HCT116 (cell line): ENCODE results near the gene STK32C. TPM values are rescaled to one million over a fixed set of nuclear protein-coding genes. Genes with fewer than 3 reads are reported as not detected.
"Not testable (repeated sequence)": the region's sequence is repeated elsewhere in the genome, so short reads cannot be mapped to it uniquely, and the experiment has no call there.

ENCODE experiments used
- ATAC-seq: fragments of 200-7000 bp; cut with Tn5 transposase; 2 replicates; pipeline ENCODE4 v1.9.1; 2020; ENCODE audit warnings: mild to moderate bottlenecking, moderate library complexity
- BruUV-seq: library from RNA; stranded (reverse); fragments of 400-500 nt; replicated peaks from 2 replicates; lab custom pipeline; 2021; lab: Mats Ljungman, UMichigan
- CTCF ChIA-PET: fragments of 300-600 bp; sonication (Branson Sonifier 250); formaldehyde crosslinking; loops from one replicate; lab custom pipeline; 2021; ENCODE audit warnings: antibody characterized with exemption; lab: Charles Lee
- POLR2A ChIA-PET: fragments of 300-600, 350-600 bp; sonication (Branson Sonifier 250); formaldehyde crosslinking; loops from one replicate; lab custom pipeline; 2021; ENCODE audit warnings: antibody characterized with exemption; lab: Charles Lee
- RAD21 ChIA-PET, 2 experiments: fragments of 300-600 bp; sonication (Branson Sonifier 250); formaldehyde crosslinking; loops; one replicate each; lab custom pipeline; 2023; ENCODE audit warnings: low total read pairs in 2 of 2; ENCODE audit not compliant: uncharacterized antibody in 2 of 2, unreplicated experiment in 2 of 2, low non-redundant PET in 1 of 2; lab: Charles Lee
- DNase-seq: peaks from one replicate; pipeline ENCODE4 v3.0.0-alpha.2; 2010; ENCODE audit warnings: low read depth, low spot score
- H2AFZ ChIP-seq: fragments of 200-600 bp; shearing (Covaris generic), sonication (generic); 2 replicates; pipeline ENCODE4 v1.6.1; 2017; ENCODE audit warnings: low read depth, mixed run types, mixed read lengths, antibody characterized with exemption, low read length; ENCODE audit not compliant: poor library complexity, severe bottlenecking
- H3K27ac ChIP-seq: 2 replicates; pipeline ENCODE4 v1.5.1; 2012; ENCODE audit warnings: low read depth, low read length
- H3K27me3 ChIP-seq: fragments of 200-600 bp; sonication (generic); 2 replicates; pipeline ENCODE4 v1.6.1; 2016; ENCODE audit warnings: mixed run types, low read length, mixed read lengths; ENCODE audit not compliant: insufficient read depth
- H3K36me3 ChIP-seq, 2 experiments: fragments of 200-500 bp in 1 of 2; fragments of 200-600 bp in 1 of 2; sonication (Bioruptor generic) in 1 of 2; sonication (generic) in 1 of 2; 2 replicates each; pipeline versions ENCODE4 v1.5.1 to v1.6.1; 2014 to 2016; ENCODE audit warnings: low read length in 2 of 2, inconsistent platforms in 1 of 2, mixed read lengths in 1 of 2, mixed run types in 1 of 2; ENCODE audit not compliant: insufficient read depth in 2 of 2, control insufficient read depth in 1 of 2
- H3K4me1 ChIP-seq, 2 experiments: fragments of 200-600 bp in 1 of 2; sonication (generic) in 1 of 2; 2 replicates each; pipeline versions ENCODE4 v1.5.1 to v1.6.1; 2012 to 2017; ENCODE audit warnings: low read length in 2 of 2, inconsistent platforms in 1 of 2, mild to moderate bottlenecking in 1 of 2, mixed read lengths in 1 of 2, mixed run types in 1 of 2, moderate library complexity in 1 of 2; ENCODE audit not compliant: insufficient read depth in 2 of 2, control insufficient read depth in 1 of 2
- H3K4me2 ChIP-seq: fragments of 200-600 bp; sonication (generic); 2 replicates; pipeline ENCODE4 v1.6.1; 2017; ENCODE audit warnings: mixed run types, low read length, mixed read lengths
- H3K4me3 ChIP-seq, 2 experiments: fragments of 200-600 bp in 1 of 2; sonication (generic) in 1 of 2; replicated peaks in 1 of 2; 2 replicates each; pipeline ENCODE4 v1.5.1; 2011 to 2016; ENCODE audit warnings: low read length in 2 of 2, control low read depth in 1 of 2, low read depth in 1 of 2, mild to moderate bottlenecking in 1 of 2, mixed read lengths in 1 of 2, mixed run types in 1 of 2
- H3K79me2 ChIP-seq: fragments of 200-600 bp; sonication (generic); 2 replicates; pipeline ENCODE4 v1.6.1; 2017; ENCODE audit warnings: mild to moderate bottlenecking, mixed run types, low read length, moderate library complexity, mixed read lengths; ENCODE audit not compliant: insufficient read depth
- H3K9ac ChIP-seq: fragments of 200-600 bp; sonication (generic); 2 replicates; pipeline ENCODE4 v1.6.1; 2016; ENCODE audit warnings: low read length, mixed read lengths
- H3K9me2 ChIP-seq: fragments of 200-600 bp; sonication (generic), shearing (Covaris generic); 2 replicates; pipeline ENCODE4 v1.6.1; 2017; ENCODE audit warnings: mixed run types, mild to moderate bottlenecking, moderate library complexity; ENCODE audit not compliant: insufficient read depth
- H3K9me3 ChIP-seq, 2 experiments: fragments of 200-500 bp in 1 of 2; fragments of 200-600 bp in 1 of 2; sonication (Bioruptor generic) in 1 of 2; sonication (generic) in 1 of 2; 2 replicates each; pipeline ENCODE4 v1.6.1; 2014 to 2017; ENCODE audit warnings: low read length in 2 of 2, mixed read lengths in 2 of 2, inconsistent platforms in 1 of 2, low read depth in 1 of 2, mild to moderate bottlenecking in 1 of 2, mixed run types in 1 of 2, moderate library complexity in 1 of 2; ENCODE audit not compliant: control insufficient read depth in 1 of 2, insufficient read depth in 1 of 2
- H4K20me1 ChIP-seq: fragments of 200-600 bp; sonication (generic), shearing (Covaris generic); 2 replicates; pipeline ENCODE4 v1.6.1; 2017; ENCODE audit warnings: mixed run types, mild to moderate bottlenecking, moderate library complexity; ENCODE audit not compliant: insufficient read depth
- intact Hi-C: fragments of 100-400 bp; cut with micrococcal nuclease; formaldehyde crosslinking; loops from 2 replicates; pipeline ENCODE4 v1.10.0; 2022
- total RNA-seq: library from RNA; stranded (reverse); gene quantifications from one replicate; pipeline ENCODE4 v1.2.1, GENCODE V29; 2021; ENCODE audit not compliant: unreplicated experiment

STK32C gene
- total RNA-seq, 1 experiment from 2014 or later = 29.7 TPM

DNA sequence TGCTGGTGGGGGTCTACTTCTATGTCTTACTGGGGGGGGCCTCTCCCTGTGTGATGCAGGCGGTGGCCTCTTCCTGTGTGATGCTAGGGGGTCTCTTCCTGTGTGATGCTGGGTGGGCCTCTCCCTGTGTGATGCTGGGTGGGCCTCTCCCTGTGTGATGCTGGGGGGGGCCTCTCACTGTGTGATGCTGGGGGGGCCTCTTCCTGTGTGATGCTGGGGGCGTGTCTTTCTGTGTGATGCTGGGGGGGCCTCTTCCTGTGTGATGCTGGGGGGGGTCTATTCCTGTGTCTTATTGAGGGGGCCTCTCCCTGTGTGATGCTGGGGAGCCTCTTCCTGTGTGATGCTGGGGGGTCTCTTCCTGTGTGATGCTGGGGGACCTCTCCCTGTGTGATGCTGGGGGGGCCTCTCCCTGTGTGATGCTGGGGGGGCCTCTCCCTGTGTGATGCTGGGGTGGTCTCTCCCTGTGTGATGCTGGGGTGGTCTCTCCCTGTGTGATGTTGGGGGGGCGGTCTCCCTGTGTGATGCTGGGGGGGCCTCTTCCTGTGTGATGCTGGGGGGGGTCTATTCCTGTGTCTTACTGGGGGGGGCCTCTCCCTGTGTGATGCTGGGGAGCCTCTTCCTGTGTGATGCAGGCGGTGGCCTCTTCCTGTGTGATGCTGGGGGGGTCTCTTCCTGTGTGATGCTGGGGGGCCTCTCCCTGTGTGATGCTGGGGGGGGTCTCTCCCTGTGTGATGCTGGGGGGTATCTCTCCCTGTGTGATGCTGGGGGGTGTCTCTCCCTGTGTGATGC is 146.7 kb downstream of the STK32C start:
- H3K36me3 ChIP-seq, H3K27me3 ChIP-seq, H3K9me3 ChIP-seq, H3K9ac ChIP-seq, H3K9me2 ChIP-seq, RAD21 ChIA-PET, H3K27ac ChIP-seq, DNase-seq, H3K4me3 ChIP-seq, intact Hi-C loops, CTCF ChIA-PET, H2AFZ ChIP-seq, POLR2A ChIA-PET, H3K4me2 ChIP-seq, H4K20me1 ChIP-seq, H3K79me2 ChIP-seq, ATAC-seq, BruUV-seq: not testable (repeated sequence)
- peaks cover 17 to 42% of the 10 kb centered on the region in 2 experiments; a peak in 3 of 4 replicates for H3K4me1 ChIP-seq

DNA sequence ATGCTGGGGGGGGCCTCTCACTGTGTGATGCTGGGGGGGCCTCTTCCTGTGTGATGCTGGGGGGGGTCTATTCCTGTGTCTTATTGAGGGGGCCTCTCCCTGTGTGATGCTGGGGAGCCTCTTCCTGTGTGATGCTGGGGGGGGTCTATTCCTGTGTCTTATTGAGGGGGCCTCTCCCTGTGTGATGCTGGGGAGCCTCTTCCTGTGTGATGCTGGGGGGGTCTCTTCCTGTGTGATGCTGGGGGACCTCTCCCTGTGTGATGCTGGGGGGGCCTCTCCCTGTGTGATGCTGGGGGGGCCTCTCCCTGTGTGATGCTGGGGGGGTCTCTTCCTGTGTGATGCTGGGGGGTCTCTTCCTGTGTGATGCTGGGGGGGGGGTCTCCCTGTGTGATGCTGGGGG is 147.5 kb downstream of the STK32C start:
- H3K9ac ChIP-seq, POLR2A ChIA-PET, H3K4me3 ChIP-seq, H4K20me1 ChIP-seq, H3K79me2 ChIP-seq, BruUV-seq, H3K27ac ChIP-seq, H3K9me3 ChIP-seq, DNase-seq, intact Hi-C loops, H2AFZ ChIP-seq, H3K9me2 ChIP-seq, RAD21 ChIA-PET, H3K36me3 ChIP-seq, ATAC-seq, H3K4me2 ChIP-seq, CTCF ChIA-PET, H3K27me3 ChIP-seq: not testable (repeated sequence)
- H3K4me1 ChIP-seq = peaks cover 16 to 35% of the 10 kb centered on the region in 2 experiments; a peak in 3 of 4 replicates

DNA sequence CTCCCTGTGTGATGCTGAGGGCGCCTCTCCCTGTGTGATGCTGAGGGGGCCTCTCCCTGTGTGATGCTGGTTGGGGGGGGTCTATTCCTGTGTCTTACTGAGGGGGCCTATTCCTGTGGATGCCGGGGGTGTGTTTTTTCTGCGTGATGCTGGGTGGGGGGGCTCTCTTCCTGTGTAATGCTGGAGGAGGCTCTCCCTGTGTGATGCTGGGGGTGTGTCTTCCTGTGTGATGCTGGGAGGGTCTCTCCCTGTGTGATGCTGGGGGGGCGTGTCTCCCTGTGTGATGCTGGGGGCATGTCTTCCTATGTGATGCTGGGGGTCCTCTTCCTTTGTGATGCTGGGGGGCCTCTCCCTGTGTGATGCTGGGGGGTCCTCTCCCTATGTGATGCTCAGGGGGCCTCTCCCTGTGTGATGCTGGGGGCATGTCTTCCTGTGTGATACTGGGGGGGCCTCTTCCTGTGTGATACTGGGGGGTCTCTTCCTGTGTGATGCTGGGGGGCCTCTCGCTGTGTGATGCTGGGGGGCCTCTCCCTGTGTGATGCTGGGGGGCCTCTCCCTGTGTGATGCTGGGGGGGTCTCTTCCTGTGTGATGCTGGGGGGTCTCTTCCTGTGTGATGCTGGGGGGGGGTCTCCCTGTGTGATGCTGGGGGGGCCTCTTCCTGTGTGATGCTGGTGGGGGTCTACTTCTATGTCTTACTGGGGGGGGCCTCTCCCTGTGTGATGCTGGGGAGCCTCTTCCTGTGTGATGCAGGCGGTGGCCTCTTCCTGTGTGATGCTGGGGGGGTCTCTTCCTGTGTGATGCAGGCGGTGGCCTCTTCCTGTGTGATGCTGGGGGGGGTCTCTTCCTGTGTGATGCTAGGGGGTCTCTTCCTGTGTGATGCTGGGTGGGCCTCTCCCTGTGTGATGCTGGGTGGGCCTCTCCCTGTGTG is 148.2 kb downstream of the STK32C start:
- H3K27ac ChIP-seq, intact Hi-C loops, H2AFZ ChIP-seq, H3K9ac ChIP-seq, H4K20me1 ChIP-seq, H3K79me2 ChIP-seq, H3K9me3 ChIP-seq, H3K36me3 ChIP-seq, POLR2A ChIA-PET, H3K9me2 ChIP-seq, CTCF ChIA-PET, H3K4me3 ChIP-seq, H3K4me2 ChIP-seq, DNase-seq, ATAC-seq, H3K27me3 ChIP-seq, RAD21 ChIA-PET, BruUV-seq: not testable (repeated sequence)
- peaks cover 11 to 28% of the 10 kb centered on the region in 2 experiments; a peak in 3 of 4 replicates for H3K4me1 ChIP-seq
